ENCODE results near the gene ANKRD40CL. TPM values are rescaled to one million over a fixed set of nuclear protein-coding genes. Genes with fewer than 3 reads are reported as not detected.
A peak's percentile ranks its signal among the peaks of the same experiment; 100 is the strongest.
"Not testable (repeated sequence)": the region's sequence is repeated elsewhere in the genome, so short reads cannot be mapped to it uniquely, and the experiment has no call there.

The ANKRD40CL gene
- polyA plus RNA-seq, 2 donors = not detected

DNA sequence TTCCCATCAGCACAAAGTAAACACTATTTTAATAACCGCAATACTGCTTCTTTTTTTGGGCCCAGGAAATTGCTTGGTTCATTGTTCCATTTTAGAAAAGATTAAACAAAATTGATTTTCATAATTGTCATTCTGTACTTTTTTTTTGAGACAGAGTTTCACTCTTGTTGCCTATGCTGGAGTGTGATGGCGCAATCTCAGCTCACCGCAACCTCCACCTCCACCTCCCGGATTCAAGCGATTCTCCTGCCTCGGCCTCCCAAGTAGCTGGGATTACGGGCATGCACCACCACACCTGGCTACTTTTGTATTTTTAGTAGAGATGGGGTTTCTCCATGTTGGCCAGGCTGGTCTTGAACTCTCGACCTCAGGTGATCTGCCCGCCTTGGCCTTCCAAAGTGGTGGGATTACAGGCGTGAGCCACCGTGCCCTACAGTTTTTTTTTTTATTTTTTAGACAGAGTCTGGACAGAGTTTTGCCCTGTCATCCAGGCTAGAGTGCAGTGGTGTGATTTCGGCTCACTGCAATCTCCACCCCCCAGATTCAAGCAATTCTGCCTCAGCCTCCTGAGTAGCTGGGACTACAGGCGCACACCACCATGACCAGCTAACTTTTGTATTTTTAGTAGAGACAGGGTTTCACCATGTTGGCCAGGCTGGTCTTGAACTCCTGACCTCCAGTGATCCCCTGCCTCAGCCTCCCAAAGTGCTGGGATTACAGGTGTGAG, 37.6 kb upstream of the ANKRD40CL start:
- not testable (repeated sequence) for H3K4me3 ChIP-seq (ENCODE audit: low read depth in 1 of 2, low read length in 2 of 2); H3K9me3 ChIP-seq (ENCODE audit: control insufficient read depth in 2 of 2, insufficient read depth in 1 of 2, low read depth in 1 of 2, low read length in 1 of 2); H3K27me3 ChIP-seq (ENCODE audit: control insufficient read depth in 1 of 2, insufficient read depth in 2 of 2, low read length in 2 of 2); H3K36me3 ChIP-seq (ENCODE audit: control insufficient read depth in 2 of 2, insufficient read depth in 2 of 2, low read length in 1 of 2); H3K4me1 ChIP-seq (ENCODE audit: control insufficient read depth in 2 of 2, insufficient read depth in 2 of 2, low read length in 1 of 2); H3K27ac ChIP-seq (ENCODE audit: low read depth in 2 of 2, low read length in 1 of 2)
- 93 to 94% methylated on average over 13 of the region's 13 CpGs for WGBS, 2 donors

GRCh38 chr17:50803676-50804075, 36.4 kb upstream of the ANKRD40CL start:
- no peaks in the 10 kb centered on the region for H3K36me3 ChIP-seq (ENCODE audit: control insufficient read depth in 2 of 2, insufficient read depth in 2 of 2, low read length in 1 of 2)
- 66 to 69% methylated on average over 6 of the region's 6 CpGs for WGBS, 2 donors
- H3K27ac ChIP-seq (ENCODE audit: low read depth in 2 of 2, low read length in 1 of 2) = no peak overlapping the region
- no peak overlapping the region for H3K4me3 ChIP-seq (ENCODE audit: low read depth in 1 of 2, low read length in 2 of 2)
- H3K9me3 ChIP-seq (ENCODE audit: control insufficient read depth in 2 of 2, insufficient read depth in 1 of 2, low read depth in 1 of 2, low read length in 1 of 2) = no peaks in the 10 kb centered on the region
- H3K4me1 ChIP-seq (ENCODE audit: control insufficient read depth in 2 of 2, insufficient read depth in 2 of 2, low read length in 1 of 2) = peaks cover 8 to 11% of the 10 kb centered on the region in 2 donors
- no peaks in the 10 kb centered on the region for H3K27me3 ChIP-seq (ENCODE audit: control insufficient read depth in 1 of 2, insufficient read depth in 2 of 2, low read length in 2 of 2)

- H3K4me3 ChIP-seq (ENCODE audit: low read depth in 1 of 2, low read length in 2 of 2) = no peak overlapping the region
- no peaks in the 10 kb centered on the region for H3K9me3 ChIP-seq (ENCODE audit: control insufficient read depth in 2 of 2, insufficient read depth in 1 of 2, low read depth in 1 of 2, low read length in 1 of 2)
- peaks cover 8 to 15% of the 10 kb centered on the region in 2 donors for H3K4me1 ChIP-seq (ENCODE audit: control insufficient read depth in 2 of 2, insufficient read depth in 2 of 2, low read length in 1 of 2)
- whole genome bisulfite sequencing, 2 donors = 57 to 66% methylated on average over 12 of the region's 12 CpGs
- H3K27me3 ChIP-seq (ENCODE audit: control insufficient read depth in 1 of 2, insufficient read depth in 2 of 2, low read length in 2 of 2) = no peaks in the 10 kb centered on the region
- H3K36me3 ChIP-seq (ENCODE audit: control insufficient read depth in 2 of 2, insufficient read depth in 2 of 2, low read length in 1 of 2) = no peaks in the 10 kb centered on the region
- peak overlapping the region in 1 of 2 donors; percentile 50 for H3K27ac ChIP-seq (ENCODE audit: low read depth in 2 of 2, low read length in 1 of 2)
These were observed 35.6 kb upstream of the ANKRD40CL start for GRCh38 chr17:50802609-50803571.

DNA sequence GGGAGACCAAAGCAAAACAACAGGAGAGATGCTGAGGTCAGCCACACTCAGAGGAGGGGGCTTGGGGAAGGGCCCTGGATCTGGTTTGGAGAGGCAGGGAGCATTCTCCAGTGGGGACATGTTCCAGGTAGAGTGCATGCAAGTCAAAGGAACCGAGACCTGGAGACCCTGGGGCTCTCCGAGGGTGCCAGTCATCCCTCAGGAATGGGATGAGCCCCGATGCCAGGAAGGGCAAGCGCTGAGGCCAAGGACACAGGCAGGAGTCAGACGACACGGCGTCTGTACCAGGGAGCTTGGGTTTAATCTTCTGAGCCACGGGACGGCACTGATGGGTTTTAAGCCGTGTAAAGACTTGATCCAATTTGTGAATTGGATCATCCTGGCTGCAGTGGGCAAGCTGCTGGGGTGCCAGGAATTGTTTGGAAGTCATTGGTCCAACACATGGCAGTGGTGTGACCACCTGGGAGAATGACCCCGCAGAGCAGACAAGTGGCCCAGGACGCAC, 32.9 kb upstream of the ANKRD40CL start:
- Histone ChIP-seq H3K4me1 (ENCODE audit: control insufficient read depth in 2 of 2, insufficient read depth in 2 of 2, low read length in 1 of 2) (peaks cover 3 to 13% of the 10 kb centered on the region in 2 donors), H3K4me3 (ENCODE audit: low read depth in 1 of 2, low read length in 2 of 2) (no peak overlapping the region), H3K9me3 (ENCODE audit: control insufficient read depth in 2 of 2, insufficient read depth in 1 of 2, low read depth in 1 of 2, low read length in 1 of 2) (no peaks in the 10 kb centered on the region), H3K27ac (ENCODE audit: low read depth in 2 of 2, low read length in 1 of 2) (no peak overlapping the region), H3K36me3 (ENCODE audit: control insufficient read depth in 2 of 2, insufficient read depth in 2 of 2, low read length in 1 of 2) (no peaks in the 10 kb centered on the region), H3K27me3 (ENCODE audit: control insufficient read depth in 1 of 2, insufficient read depth in 2 of 2, low read length in 2 of 2) (no peaks in the 10 kb centered on the region)
- WGBS, 2 donors = 66 to 70% methylated on average over 12 of the region's 12 CpGs

DNA sequence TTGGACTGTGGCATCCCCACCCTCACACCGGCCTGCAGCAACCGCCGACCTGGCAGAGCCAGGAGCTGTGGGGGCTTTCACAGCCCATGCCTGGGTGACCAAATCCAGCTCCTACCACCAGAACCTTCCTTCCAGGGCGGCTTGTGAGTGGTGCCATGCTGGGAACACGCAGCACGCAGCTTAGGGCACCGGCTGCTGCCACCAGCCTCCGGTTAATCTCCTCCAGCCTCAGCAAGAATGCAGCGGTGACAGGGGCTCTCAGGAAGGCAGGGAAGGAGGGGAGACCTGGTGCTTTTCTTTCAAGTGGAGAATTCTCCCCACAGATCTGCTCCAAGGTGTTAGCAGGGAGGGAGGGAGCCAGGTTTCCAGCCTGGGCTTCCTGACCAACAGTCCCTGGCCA, 32.3 kb upstream of the ANKRD40CL start:
- Histone ChIP-seq H3K4me3 (ENCODE audit: low read depth in 1 of 2, low read length in 2 of 2) (no peak overlapping the region), H3K9me3 (ENCODE audit: control insufficient read depth in 2 of 2, insufficient read depth in 1 of 2, low read depth in 1 of 2, low read length in 1 of 2) (no peaks in the 10 kb centered on the region), H3K4me1 (ENCODE audit: control insufficient read depth in 2 of 2, insufficient read depth in 2 of 2, low read length in 1 of 2) (peaks cover 3 to 13% of the 10 kb centered on the region in 2 donors), H3K36me3 (ENCODE audit: control insufficient read depth in 2 of 2, insufficient read depth in 2 of 2, low read length in 1 of 2) (no peaks in the 10 kb centered on the region), H3K27ac (ENCODE audit: low read depth in 2 of 2, low read length in 1 of 2) (peak overlapping the region; percentile 21 to 33), H3K27me3 (ENCODE audit: control insufficient read depth in 1 of 2, insufficient read depth in 2 of 2, low read length in 2 of 2) (no peaks in the 10 kb centered on the region)
- WGBS, 2 donors = 67 to 75% methylated on average over 9 of the region's 9 CpGs

DNA sequence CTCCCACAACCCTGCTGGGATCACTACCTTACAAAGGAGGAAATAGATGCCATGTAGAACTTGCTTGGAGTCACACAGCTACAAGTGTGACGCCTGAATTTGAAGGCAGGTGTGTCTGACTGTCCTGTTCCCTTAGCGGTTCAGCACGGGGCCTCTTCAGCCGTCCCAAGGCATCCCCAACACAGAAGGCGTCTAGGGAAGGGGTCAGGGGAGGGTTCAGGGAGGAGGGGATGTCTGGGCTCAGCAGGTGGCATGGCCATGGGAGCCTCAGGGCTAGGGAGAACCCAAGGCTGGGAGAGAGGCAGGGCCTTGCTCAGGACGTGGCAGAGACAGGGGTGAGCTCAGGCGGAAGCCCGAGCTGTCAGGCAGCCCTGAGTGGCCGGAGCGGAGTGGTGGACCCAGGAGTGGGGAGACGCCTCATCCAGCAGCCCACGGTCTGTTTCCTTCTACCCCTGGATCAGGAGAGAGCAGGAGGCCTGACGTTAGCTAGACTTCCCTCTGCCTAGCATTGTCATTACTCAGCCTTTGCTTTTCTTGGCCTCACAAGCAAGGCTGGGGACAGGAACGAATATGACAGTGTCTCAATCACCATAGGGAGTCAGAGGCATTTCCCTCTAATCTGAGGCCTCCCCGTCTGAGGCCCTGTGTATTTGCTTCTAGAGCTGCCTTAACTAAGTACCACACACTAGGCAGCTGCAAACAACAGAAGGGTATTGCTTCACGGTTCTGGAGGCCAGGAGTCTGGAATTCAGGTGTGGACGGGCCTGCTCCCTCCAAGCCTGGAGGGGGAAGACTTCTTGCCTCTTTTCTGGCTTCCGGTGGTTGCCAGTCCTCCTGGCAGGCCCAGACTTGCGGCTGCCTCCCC, 31.3 kb upstream of the ANKRD40CL start:
- Histone ChIP-seq H3K27me3 (ENCODE audit: control insufficient read depth in 1 of 2, insufficient read depth in 2 of 2, low read length in 2 of 2) (no peaks in the 10 kb centered on the region), H3K9me3 (ENCODE audit: control insufficient read depth in 2 of 2, insufficient read depth in 1 of 2, low read depth in 1 of 2, low read length in 1 of 2) (no peaks in the 10 kb centered on the region), H3K36me3 (ENCODE audit: control insufficient read depth in 2 of 2, insufficient read depth in 2 of 2, low read length in 1 of 2) (no peaks in the 10 kb centered on the region), H3K27ac (ENCODE audit: low read depth in 2 of 2, low read length in 1 of 2) (peak overlapping the region; percentile 26 to 54), H3K4me3 (ENCODE audit: low read depth in 1 of 2, low read length in 2 of 2) (no peak overlapping the region), H3K4me1 (ENCODE audit: control insufficient read depth in 2 of 2, insufficient read depth in 2 of 2, low read length in 1 of 2) (peaks cover 3 to 13% of the 10 kb centered on the region in 2 donors)
- 72 to 79% methylated on average over 19 of the region's 19 CpGs for WGBS, 2 donors

GRCh38 chr17:50797135-50797810, 30.0 kb upstream of the ANKRD40CL start:
- H3K9me3 ChIP-seq (ENCODE audit: control insufficient read depth in 2 of 2, insufficient read depth in 1 of 2, low read depth in 1 of 2, low read length in 1 of 2) = no peaks in the 10 kb centered on the region
- H3K4me1 ChIP-seq (ENCODE audit: control insufficient read depth in 2 of 2, insufficient read depth in 2 of 2, low read length in 1 of 2) = peaks cover 3 to 13% of the 10 kb centered on the region in 2 donors
- whole genome bisulfite sequencing, 2 donors = 47% methylated on average over 11 of the region's 11 CpGs
- H3K4me3 ChIP-seq (ENCODE audit: low read depth in 1 of 2, low read length in 2 of 2) = no peak overlapping the region
- H3K27me3 ChIP-seq (ENCODE audit: control insufficient read depth in 1 of 2, insufficient read depth in 2 of 2, low read length in 2 of 2) = no peaks in the 10 kb centered on the region
- H3K27ac ChIP-seq (ENCODE audit: low read depth in 2 of 2, low read length in 1 of 2) = no peak overlapping the region
- no peaks in the 10 kb centered on the region for H3K36me3 ChIP-seq (ENCODE audit: control insufficient read depth in 2 of 2, insufficient read depth in 2 of 2, low read length in 1 of 2)

DNA sequence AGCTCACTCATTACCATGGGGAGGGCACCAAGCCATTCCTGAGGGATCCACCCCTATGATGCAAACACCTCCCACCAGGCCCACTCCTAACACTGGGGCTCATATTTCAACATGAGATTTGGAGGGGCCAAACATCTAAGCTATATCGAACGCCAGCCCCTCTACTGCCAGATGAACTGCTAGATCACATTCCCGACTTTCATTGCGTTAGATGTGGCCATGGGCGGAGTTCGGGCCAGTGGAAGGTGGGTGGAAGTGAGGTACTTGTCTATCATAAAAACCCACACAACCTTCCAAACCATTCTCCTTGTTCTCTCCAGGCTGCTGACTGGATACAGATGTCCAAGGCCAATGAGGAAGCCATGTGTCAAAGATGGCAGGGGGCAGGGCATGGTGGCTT, 27.0 kb upstream of the ANKRD40CL start:
- H3K4me1 ChIP-seq (ENCODE audit: control insufficient read depth in 2 of 2, insufficient read depth in 2 of 2, low read length in 1 of 2) = peaks cover 0 to 6% of the 10 kb centered on the region in 2 donors
- no peaks in the 10 kb centered on the region for H3K36me3 ChIP-seq (ENCODE audit: control insufficient read depth in 2 of 2, insufficient read depth in 2 of 2, low read length in 1 of 2)
- no peak overlapping the region for H3K27ac ChIP-seq (ENCODE audit: low read depth in 2 of 2, low read length in 1 of 2)
- H3K9me3 ChIP-seq (ENCODE audit: control insufficient read depth in 2 of 2, insufficient read depth in 1 of 2, low read depth in 1 of 2, low read length in 1 of 2) = no peaks in the 10 kb centered on the region
- no peak overlapping the region for H3K4me3 ChIP-seq (ENCODE audit: low read depth in 1 of 2, low read length in 2 of 2)
- WGBS, 2 donors = 96 to 97% methylated on average over 6 of the region's 6 CpGs
- no peaks in the 10 kb centered on the region for H3K27me3 ChIP-seq (ENCODE audit: control insufficient read depth in 1 of 2, insufficient read depth in 2 of 2, low read length in 2 of 2)
